NCI-H2029 (cell line): Measurements from ENCODE around the gene DOP1B.
"Not testable (repeated sequence)": the region's sequence is repeated elsewhere in the genome, so short reads cannot be mapped to it uniquely, and the experiment has no call there.

Source experiments
- DNase-seq: peaks from one replicate; lab custom pipeline; 2025; lab: John Stamatoyannopoulos, UW

DOP1B gene

GRCh38 chr21:36175771-36176565 is 19.3 kb downstream of the DOP1B start:
- DNase-seq, result no peak

GRCh38 chr21:36178349-36178748 is 21.7 kb downstream of the DOP1B start:
- DNase-seq, result no peak

DNA sequence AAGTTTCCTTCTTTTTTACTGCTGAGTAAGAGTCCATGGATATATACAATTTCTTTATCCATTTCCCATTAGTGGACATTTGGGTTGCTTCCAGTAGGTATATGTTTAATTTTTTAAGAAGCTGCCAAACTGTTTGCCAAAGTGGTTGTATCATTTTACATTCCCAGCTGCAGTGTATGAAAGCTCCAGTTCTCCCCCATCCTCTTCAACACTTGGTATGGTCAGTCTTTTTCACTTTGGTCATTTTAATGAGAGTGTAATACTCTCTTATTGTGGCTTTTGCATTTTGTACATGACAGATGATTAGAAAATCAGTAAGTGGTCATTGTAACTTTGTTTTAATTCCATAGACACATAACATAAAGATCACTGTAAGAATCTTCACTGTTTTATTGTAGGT is 22.5 kb downstream of the DOP1B start:
- no peak for DNase-seq

DNA sequence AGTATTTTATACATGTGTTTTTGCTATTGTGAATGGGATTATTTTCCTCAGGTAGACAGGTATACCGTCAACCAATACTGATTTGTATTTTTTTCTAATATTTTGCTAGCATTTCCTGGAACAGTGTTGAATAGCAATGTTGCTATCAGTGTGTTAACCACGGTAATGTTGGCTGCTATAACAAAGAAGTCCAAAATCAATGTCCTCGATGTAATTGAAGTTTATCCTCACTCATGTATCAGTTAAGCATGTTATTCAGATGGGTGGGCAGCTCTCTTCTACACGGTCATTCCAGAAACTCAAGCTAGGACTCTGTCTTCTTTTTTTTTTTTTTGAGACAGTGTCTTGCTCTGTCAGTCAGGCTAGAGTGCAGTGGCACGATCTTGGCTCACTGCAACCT is 24.3 kb downstream of the DOP1B start:
- no peak for DNase-seq

DNA sequence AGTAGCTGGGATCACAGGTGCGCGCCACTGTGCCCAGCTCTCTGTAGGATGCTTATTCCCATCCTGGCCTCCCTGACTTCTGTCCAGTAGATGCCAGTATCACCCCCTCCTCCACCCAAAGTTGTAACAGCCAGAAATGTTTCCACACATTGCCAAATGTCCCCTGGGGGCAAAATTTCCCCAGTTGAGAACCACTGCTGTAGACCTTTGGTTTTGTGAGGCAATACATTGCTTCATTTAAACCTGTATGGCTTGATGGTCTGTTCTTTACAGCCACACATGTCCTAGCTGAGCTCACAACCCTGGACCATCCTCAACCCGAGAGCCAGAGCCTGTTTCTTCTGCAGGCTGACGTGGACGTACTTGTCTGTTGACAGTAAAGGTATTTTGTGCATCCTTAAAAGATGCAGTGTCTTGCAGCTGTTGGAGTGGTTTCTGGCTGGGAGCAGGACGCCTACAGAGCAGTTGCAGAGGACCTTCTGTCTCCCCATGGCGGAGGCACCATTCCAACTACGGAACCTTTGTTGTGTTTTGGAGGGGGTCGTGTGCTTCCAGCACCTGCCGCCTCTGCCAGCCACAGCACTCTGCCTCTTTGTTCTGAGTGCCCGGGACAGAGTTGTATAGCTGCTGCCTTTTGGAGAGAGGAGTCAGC is 26.6 kb downstream of the DOP1B start:
- DNase-seq, result no peak

DNA sequence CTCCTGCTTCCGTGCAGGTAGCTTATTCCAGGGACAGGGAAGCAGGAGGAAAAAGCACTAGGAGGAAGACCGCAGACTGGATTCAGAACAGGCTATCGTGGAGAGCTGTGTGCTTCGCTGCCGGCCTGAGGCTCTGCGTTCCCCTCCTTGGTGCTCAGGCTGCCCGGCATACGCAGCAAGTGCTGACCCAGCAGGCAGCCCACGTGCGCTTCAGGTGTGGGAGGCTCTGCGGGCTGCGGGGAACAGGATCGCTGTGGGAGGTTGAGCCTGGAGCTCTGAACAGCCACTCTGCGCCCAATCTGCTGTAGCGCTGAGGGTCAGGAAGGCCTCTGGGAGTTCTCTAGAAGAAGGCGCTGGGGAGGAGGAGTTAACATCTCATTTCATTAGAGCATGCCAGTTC is 27.9 kb downstream of the DOP1B start:
- DNase-seq, result no peak

GRCh38 chr21:36185523-36185922 is 28.9 kb downstream of the DOP1B start:
- no peak for DNase-seq

DNA sequence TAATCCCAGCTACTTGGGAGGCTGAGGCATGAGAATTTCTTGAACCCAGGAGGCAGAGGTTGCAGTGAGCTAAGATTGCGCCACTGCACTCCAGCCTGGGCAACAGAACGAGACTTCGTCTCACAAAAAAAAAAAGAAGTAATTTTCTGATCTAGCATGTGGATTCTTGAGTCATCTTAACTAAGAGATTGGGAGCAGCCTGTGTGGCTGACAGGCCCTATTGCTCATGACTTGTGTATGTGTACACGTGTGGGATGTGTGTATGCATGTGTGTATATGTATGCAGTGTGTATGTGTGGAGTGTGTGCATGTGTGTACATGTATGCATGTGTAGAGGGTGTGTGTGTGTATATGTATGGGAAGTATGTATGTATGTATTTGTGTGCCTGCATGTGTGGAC is 29.5 kb downstream of the DOP1B start:
- DNase-seq, result no peak

- peak; percentile 72 for DNase-seq
Observed at GRCh38 chr21:36186506-36187399, 30.1 kb downstream of the DOP1B start.

GRCh38 chr21:36188081-36188681 is 31.6 kb downstream of the DOP1B start:
- DNase-seq, result peak; percentile 95

DNA sequence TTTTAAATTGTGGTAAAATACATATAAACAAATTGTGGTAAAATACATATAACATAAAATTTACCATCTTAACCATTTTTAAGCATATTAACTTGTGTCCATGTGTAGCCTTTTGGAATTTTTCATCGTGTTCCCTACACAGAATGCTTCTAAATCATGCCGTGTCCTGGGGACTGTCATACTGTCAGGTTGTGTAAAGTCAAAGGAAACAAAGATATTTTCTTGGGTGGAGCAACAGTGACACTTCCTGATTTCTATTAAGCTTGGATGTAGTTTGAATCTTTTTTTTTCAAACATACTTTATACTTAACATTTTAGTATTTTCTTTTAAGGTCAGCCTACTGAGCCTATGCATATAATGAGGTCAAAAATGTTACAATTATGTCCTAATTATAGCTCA is 32.3 kb downstream of the DOP1B start:
- DNase-seq, result no peak

DNA sequence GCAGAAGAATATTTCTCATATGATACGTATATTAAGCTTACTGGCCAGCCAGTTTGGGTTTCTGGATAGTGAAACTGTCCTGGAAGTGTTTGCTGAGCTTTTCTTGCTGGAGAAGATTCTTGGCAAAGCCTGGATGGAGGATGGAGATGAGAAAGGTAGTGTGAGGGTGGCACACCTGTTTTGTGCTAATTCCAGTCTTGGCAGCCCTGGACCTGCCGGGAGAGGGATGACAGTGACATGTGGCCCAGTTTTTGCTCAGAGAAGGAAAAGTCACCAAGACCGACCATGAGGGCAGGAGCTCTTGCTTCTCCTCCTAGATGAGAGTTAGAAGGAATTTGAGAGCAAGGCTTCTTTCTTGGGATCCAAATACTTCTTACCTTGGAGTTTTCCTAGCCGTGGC is 34.1 kb downstream of the DOP1B start:
- no peak for DNase-seq

DNA sequence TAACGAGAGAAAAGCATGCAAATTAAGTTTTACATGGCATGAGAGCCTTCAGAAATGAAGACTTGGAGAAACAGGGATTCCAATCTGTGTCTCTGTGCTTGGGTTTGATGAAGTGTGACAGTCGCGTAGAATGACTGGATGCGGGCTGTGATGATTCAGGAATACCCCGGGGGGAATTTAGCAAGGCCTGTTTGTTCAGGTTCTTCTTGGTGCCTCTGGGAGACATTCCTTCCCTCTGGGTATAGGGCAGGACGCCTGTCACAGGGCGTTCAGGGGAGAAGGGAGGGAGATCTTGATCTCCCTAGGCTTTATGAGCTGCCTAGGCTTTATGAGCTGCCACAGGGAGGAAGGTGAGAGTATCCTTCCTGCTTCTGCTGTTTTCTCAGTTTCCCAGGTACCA is 36.6 kb downstream of the DOP1B start:
- no peak for DNase-seq

DNA sequence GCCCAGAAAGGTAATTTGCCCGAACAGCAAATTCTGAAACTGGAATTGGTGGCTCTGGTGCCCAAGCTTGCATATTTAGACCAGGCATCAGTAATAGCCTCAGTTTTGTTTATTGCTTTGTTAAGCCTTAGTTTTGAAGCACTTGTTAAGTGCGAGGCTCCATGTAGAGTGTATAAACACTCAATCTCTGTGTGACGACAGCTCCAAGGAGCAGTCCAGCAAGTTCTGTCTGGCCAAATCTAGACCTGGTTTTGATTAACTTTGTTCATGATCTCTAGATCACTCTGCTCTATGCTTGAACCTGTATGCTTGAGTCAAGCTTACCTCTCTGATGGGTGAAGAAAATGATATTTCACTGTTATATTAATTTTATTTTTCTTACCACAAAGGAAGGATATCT is 37.4 kb downstream of the DOP1B start:
- DNase-seq, result peak; percentile 51

DNA sequence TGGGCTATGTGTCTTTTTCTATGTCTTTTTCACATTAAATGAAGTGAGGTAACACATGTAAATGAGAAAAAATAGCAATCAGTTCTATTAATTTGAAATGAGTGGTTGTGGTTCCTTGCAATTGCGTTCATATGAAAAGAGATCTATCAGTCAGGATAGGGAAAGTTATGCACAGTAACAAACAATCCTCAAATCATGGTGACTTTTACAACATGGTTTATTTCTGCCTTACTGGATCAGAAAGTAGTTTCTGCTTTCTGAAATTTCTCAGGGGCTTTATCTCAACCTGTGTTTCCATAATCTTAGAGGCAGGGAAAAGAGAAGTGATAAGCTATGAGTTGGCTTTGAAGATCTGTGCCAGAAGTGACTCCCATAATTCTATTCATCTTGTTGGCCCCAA is 39.0 kb downstream of the DOP1B start:
- no peak for DNase-seq

DNA sequence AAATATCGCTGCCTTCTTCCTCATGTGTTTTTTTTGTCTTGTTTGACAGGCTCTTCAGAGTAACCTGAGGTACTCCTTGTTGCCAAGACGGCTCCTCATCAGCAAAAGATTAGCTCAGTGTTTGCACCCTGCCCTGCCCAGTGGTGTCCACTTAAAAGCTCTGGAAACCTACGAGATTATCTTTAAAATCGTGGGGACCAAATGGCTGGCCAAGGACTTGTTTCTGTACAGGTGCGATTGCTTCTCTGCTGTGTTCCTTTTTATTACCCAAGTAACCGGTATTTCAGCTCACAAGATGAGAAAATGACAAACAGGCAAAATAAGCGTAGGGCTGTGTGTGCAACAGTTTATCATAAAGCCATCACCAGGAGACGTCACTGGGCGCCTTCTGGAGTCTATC is 42.4 kb downstream of the DOP1B start:
- DNase-seq, result peak; percentile 30

DNA sequence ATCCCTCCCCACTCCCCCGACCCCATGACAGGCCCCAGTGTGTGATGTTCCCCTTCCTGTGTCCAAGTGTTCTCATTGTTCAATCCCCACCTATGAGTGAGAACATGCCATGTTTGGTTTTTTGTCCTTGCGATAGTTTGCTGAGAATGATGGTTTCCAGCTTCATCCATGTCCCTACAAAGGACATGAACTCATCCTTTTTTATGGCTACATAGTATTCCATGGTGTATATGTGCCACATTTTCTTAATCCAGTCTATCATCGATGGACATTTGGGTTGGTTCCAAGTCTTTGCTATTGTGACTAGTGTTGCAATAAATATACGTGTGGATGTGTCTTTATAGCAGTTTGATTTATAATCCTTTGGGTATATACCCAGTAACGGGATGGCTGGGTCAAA is 43.0 kb downstream of the DOP1B start:
- DNase-seq, result not testable (repeated sequence)

DNA sequence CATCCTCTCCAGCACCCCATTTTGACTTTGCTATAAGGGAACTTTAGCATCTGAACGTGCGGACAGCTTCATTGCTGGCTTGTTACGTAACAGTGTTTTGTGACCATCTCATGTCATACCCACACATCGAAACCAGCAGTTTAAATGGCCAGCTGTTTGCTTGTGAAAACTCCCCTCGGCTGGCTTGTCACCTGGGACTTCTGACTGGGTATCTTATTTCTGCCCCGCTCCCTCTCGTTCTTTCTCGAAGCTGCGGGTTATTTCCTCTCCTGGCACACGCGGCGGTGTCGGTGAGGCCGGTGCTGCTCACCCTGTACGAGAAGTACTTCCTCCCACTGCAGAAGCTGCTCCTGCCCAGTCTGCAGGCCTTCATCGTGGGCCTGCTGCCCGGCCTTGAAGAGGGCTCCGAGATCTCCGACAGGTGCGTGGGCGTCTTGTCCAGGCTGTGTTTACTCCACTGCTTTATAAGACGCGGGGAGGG is 43.5 kb downstream of the DOP1B start:
- DNase-seq, result no peak

GRCh38 chr21:36202726-36203602 is 46.3 kb downstream of the DOP1B start:
- DNase-seq, result no peak

GRCh38 chr21:36203603-36203889 is 46.9 kb downstream of the DOP1B start:
- DNase-seq, result no peak

GRCh38 chr21:36204980-36205379 is 48.4 kb downstream of the DOP1B start:
- peak; percentile 23 for DNase-seq
